ENCODE data around the gene HTT. TPM values are rescaled to one million over a fixed set of nuclear protein-coding genes. Genes with fewer than 3 reads are reported as not detected.

The HTT gene
- polyA plus RNA-seq, 2 of the 4 experiments (the other 2 are of a cell fraction): 14.5 to 16.9 TPM

GRCh38 chr4:3290889-3291321 is 216.4 kb downstream of the HTT start:
- H3K4me2 ChIP-seq: no peak overlapping the region; the same call in 2 of the 3 replicates

GRCh38 chr4:3291411-3291968 is 217.0 kb downstream of the HTT start:
- peak overlapping the region; percentile 68 for H3K4me3 ChIP-seq
- ChIA-PET POLR2A (interaction anchor here (1.0 to 1.4 kb wide), 2 partner anchors 31 to 40 kb away, joined by 3 read pairs; no protein-coding TSS in a partner anchor), CTCF (interaction anchor here (1.1 kb wide), 1 partner anchor 58 kb away, joined by 3 read pairs; no protein-coding TSS in a partner anchor)
- WGBS (ENCODE audit: missing lambda C conversion rate): 84% methylated on average over 24 of the region's 24 CpGs
- DNase-seq (ENCODE audit: low read depth in 1 of 2, low spot score in 1 of 2) (no peak), ATAC-seq (no peak), FAIRE-seq (no peak)
- H3K9me3 ChIP-seq: no peaks in the 10 kb centered on the region
- H3K4me2 ChIP-seq: peak overlapping the region; percentile 99
- peaks cover 13% of the 10 kb centered on the region; the same call in 2 of the 3 replicates for H3K4me1 ChIP-seq
- H3K27ac ChIP-seq: peak overlapping the region; percentile 82 to 97
- TF ChIP-seq BCL3 (IDR thresholded peaks at IDR 0.05) (no peak), E2F6 (IDR thresholded peaks at IDR 0.05; ENCODE audit: borderline replicate concordance, low read depth) (no peak), HDAC2 (IDR thresholded peaks at IDR 0.05) (no peak), HMGXB4 (CRISPR knock-in tag; IDR thresholded peaks at IDR 0.05; ENCODE audit: borderline replicate concordance) (no peak), FOSL2 (IDR thresholded peaks at IDR 0.05) (no peak), FOSL2 (CRISPR knock-in tag; IDR thresholded peaks at IDR 0.05) (no peak), RAD21 (conservative IDR thresholded peaks at IDR 0.05 in 1 of 2, IDR thresholded peaks at IDR 0.05 in 1 of 2) (no peak), CHD4 (IDR thresholded peaks at IDR 0.05; ENCODE audit: borderline replicate concordance) (no peak), KDM1A (IDR thresholded peaks at IDR 0.05; ENCODE audit: low read depth) (no peak), JUNB (IDR thresholded peaks at IDR 0.05) (no peak), HOXB13 (CRISPR knock-in tag; IDR thresholded peaks at IDR 0.05; ENCODE audit: low read depth) (no peak), NPAS2 (CRISPR knock-in tag; IDR thresholded peaks at IDR 0.05; ENCODE audit: borderline replicate concordance) (no peak)

More at GRCh38 chr4:3290889-3291321, 216.4 kb downstream of the HTT start:
- Histone ChIP-seq H3K9me3 (no peaks in the 10 kb centered on the region), H3K4me1 (peaks cover 13% of the 10 kb centered on the region; the same call in 2 of the 3 replicates), H3K4me3 (no peak overlapping the region), H3K27ac (no peak overlapping the region)
- ChIA-PET POLR2A (no interaction called here), CTCF (no interaction called here)
- WGBS (ENCODE audit: missing lambda C conversion rate): 97% methylated on average over 9 of the region's 9 CpGs
- DNase-seq (ENCODE audit: low read depth in 1 of 2, low spot score in 1 of 2) (no peak), ATAC-seq (no peak), FAIRE-seq (no peak)
- TF ChIP-seq NFE2L2 (conservative IDR thresholded peaks at IDR 0.05; ENCODE audit: low read length) (no peak), CBX2 (IDR thresholded peaks at IDR 0.05; ENCODE audit: borderline replicate concordance, low read depth) (no peak), KDM1A (IDR thresholded peaks at IDR 0.05; ENCODE audit: low read depth) (no peak), CBX8 (IDR thresholded peaks at IDR 0.05) (no peak), TFCP2L1 (CRISPR knock-in tag; IDR thresholded peaks at IDR 0.05) (no peak), PHF8 (IDR thresholded peaks at IDR 0.05; ENCODE audit: borderline replicate concordance, low read depth) (no peak), REST (IDR thresholded peaks at IDR 0.05) (no peak), NPAS2 (CRISPR knock-in tag; IDR thresholded peaks at IDR 0.05; ENCODE audit: borderline replicate concordance) (no peak), E2F6 (IDR thresholded peaks at IDR 0.05; ENCODE audit: borderline replicate concordance, low read depth) (no peak), KDM5A (IDR thresholded peaks at IDR 0.05) (no peak), JUN (IDR thresholded peaks at IDR 0.05) (no peak), ATOH8 (CRISPR knock-in tag; IDR thresholded peaks at IDR 0.05; ENCODE audit: low read depth) (no peak), ESRRA (IDR thresholded peaks at IDR 0.05; ENCODE audit: borderline replicate concordance, low read length) (no peak), HEYL (CRISPR knock-in tag; IDR thresholded peaks at IDR 0.05) (no peak), MAX (IDR thresholded peaks at IDR 0.05) (no peak)
